GM23338 (cell line): Measurements from ENCODE around the gene DTYMK. TPM values are rescaled to one million over a fixed set of nuclear protein-coding genes. Genes with fewer than 3 reads are reported as not detected.

Experiments used
- ATAC-seq: fragments of 200-7000 bp; cut with Tn5 transposase; 3 replicates; pipeline ENCODE4 v1.9.1; 2020
- DNase-seq: peaks from one replicate; pipeline ENCODE4 v3.0.0-alpha.2; 2015; ENCODE audit warnings: low spot score
- H2AFZ ChIP-seq: fragments of 200-600 bp; sonication (generic); 2 replicates; pipeline ENCODE4 v1.8.0; 2016; ENCODE audit warnings: antibody characterized with exemption, mild to moderate bottlenecking, moderate library complexity
- H3F3A ChIP-seq: fragments of 200-600 bp; sonication (generic); replicated peaks from 2 replicates; pipeline ENCODE4 v1.8.0; 2017; ENCODE audit warnings: antibody characterized with exemption, mixed run types, low read depth
- H3K27ac ChIP-seq: fragments of 200-600 bp; sonication (generic); 2 replicates; pipeline ENCODE4 v1.6.1; 2016; ENCODE audit warnings: low read depth
- H3K27me3 ChIP-seq: fragments of 200-600 bp; sonication (generic); 2 replicates; pipeline ENCODE4 v1.8.0; 2016; ENCODE audit warnings: mild to moderate bottlenecking, mixed run types, moderate library complexity; ENCODE audit not compliant: insufficient read depth
- H3K36me3 ChIP-seq: fragments of 200-600 bp; sonication (generic); 2 replicates; pipeline ENCODE4 v1.8.0; 2016; ENCODE audit warnings: mild to moderate bottlenecking; ENCODE audit not compliant: insufficient read depth
- H3K4me1 ChIP-seq: fragments of 200-600 bp; sonication (generic); 2 replicates; pipeline ENCODE4 v1.8.0; 2016; ENCODE audit warnings: mild to moderate bottlenecking, moderate library complexity; ENCODE audit not compliant: insufficient read depth
- H3K4me2 ChIP-seq: fragments of 200-600 bp; sonication (generic); 2 replicates; pipeline ENCODE4 v1.7.1; 2017; ENCODE audit warnings: mixed run types
- H3K4me3 ChIP-seq: fragments of 200-600 bp; sonication (generic); 2 replicates; pipeline ENCODE4 v1.6.1; 2016; ENCODE audit warnings: mixed run types
- H3K79me2 ChIP-seq: fragments of 200-600 bp; sonication (generic); replicated peaks from 2 replicates; pipeline ENCODE4 v1.8.0; 2017; ENCODE audit warnings: mild to moderate bottlenecking; ENCODE audit not compliant: insufficient read depth
- H3K9me2 ChIP-seq: fragments of 200-600 bp; sonication (generic); 2 replicates; pipeline ENCODE4 v1.8.0; 2017; ENCODE audit not compliant: insufficient read depth
- H4K20me1 ChIP-seq: fragments of 200-600 bp; sonication (generic); replicated peaks from 2 replicates; pipeline ENCODE4 v1.8.0; 2017; ENCODE audit warnings: mild to moderate bottlenecking; ENCODE audit not compliant: insufficient read depth
- H3K27ac Mint-ChIP-seq: 2 replicates; pipeline ENCODE4 v1.8.0; 2020; ENCODE audit warnings: inconsistent platforms, mild to moderate bottlenecking, moderate library complexity, mixed read lengths
- H3K27me3 Mint-ChIP-seq: 3 replicates; pipeline ENCODE4 v1.8.0; 2022; ENCODE audit warnings: low read depth, mild to moderate bottlenecking, moderate library complexity, mixed read lengths, inconsistent platforms; ENCODE audit not compliant: insufficient read depth, poor library complexity
- H3K36me3 Mint-ChIP-seq: 3 replicates; pipeline ENCODE4 v1.8.0; 2021; ENCODE audit warnings: low read depth, mild to moderate bottlenecking, inconsistent platforms, moderate library complexity, mixed read lengths
- H3K4me1 Mint-ChIP-seq: 3 replicates; pipeline ENCODE4 v1.8.0; 2020; ENCODE audit warnings: mild to moderate bottlenecking, inconsistent platforms, mixed read lengths
- H3K4me3 Mint-ChIP-seq: 3 replicates; pipeline ENCODE4 v1.8.0; 2021; ENCODE audit warnings: moderate library complexity, mild to moderate bottlenecking, inconsistent platforms, mixed read lengths
- H3K9me3 Mint-ChIP-seq: 3 replicates; pipeline ENCODE4 v1.8.0; 2020; ENCODE audit warnings: moderate library complexity, mild to moderate bottlenecking, inconsistent platforms, mixed read lengths
- CREB1 ChIP-seq: fragments of 250-450 bp; sonication (Bioruptor Pico); IDR thresholded peaks from 2 replicates; pipeline ENCODE4 v1.5.0; 2020; ENCODE audit warnings: low read depth, mild to moderate bottlenecking, moderate library complexity
- CTCF ChIP-seq, 2 experiments: fragments of 200-600 bp in 1 of 2; sonication (generic) in 1 of 2; conservative IDR thresholded peaks; 2 replicates each; pipeline versions ENCODE4 v1.5.1 to v1.6.1; 2016 to 2017; ENCODE audit warnings: antibody characterized with exemption in 2 of 2, low read depth in 2 of 2, mild to moderate bottlenecking in 2 of 2, moderate library complexity in 1 of 2
- ETS1 ChIP-seq: IDR thresholded peaks from 2 replicates; pipeline ENCODE4 v1.6.1; 2016; ENCODE audit warnings: antibody characterized with exemption
- EZH2 ChIP-seq: fragments of 200-600 bp; sonication (generic); IDR thresholded peaks from one replicate; pipeline ENCODE4 v1.8.0; 2017; ENCODE audit warnings: antibody characterized with exemption, mild to moderate bottlenecking, low read depth; ENCODE audit not compliant: unreplicated experiment
- EZH2phosphoT487 ChIP-seq: fragments of 200-600 bp; sonication (generic); IDR thresholded peaks from one replicate; pipeline ENCODE4 v1.8.1; 2018; ENCODE audit warnings: antibody characterized with exemption; ENCODE audit not compliant: unreplicated experiment
- JUNB ChIP-seq: IDR thresholded peaks from one replicate; pipeline ENCODE4 v1.6.1; 2016; ENCODE audit warnings: antibody characterized with exemption; ENCODE audit not compliant: unreplicated experiment
- NANOG ChIP-seq: IDR thresholded peaks from 2 replicates; pipeline ENCODE4 v1.6.1; 2016; ENCODE audit warnings: antibody characterized with exemption, borderline replicate concordance
- POLR2AphosphoS5 ChIP-seq: IDR thresholded peaks from 2 replicates; pipeline ENCODE4 v1.6.1; 2016; ENCODE audit warnings: antibody characterized with exemption, low read depth
- REST ChIP-seq: IDR thresholded peaks from one replicate; pipeline ENCODE4 v1.6.1; 2018; ENCODE audit warnings: antibody characterized with exemption; ENCODE audit not compliant: unreplicated experiment
- STAT1 ChIP-seq: IDR thresholded peaks from one replicate; pipeline ENCODE4 v1.6.1; 2016; ENCODE audit warnings: antibody characterized with exemption; ENCODE audit not compliant: unreplicated experiment
- ZNF114 ChIP-seq: fragments of 250-450 bp; sonication (Bioruptor Pico); IDR thresholded peaks from 2 replicates; pipeline ENCODE4 v1.5.0; 2020; ENCODE audit warnings: mild to moderate bottlenecking, moderate library complexity
- ZNF331 ChIP-seq: fragments of 250-450 bp; sonication (Bioruptor Pico); IDR thresholded peaks from 2 replicates; pipeline ENCODE4 v1.5.0; 2020; ENCODE audit warnings: low read depth, mild to moderate bottlenecking, moderate library complexity
- polyA plus RNA-seq: library from polyadenylated mRNA; unstranded; fragments of >200 nt; fragmentation: Nextera tagmentation; extraction: Ambion mirVana; gene quantifications from 2 replicates; pipeline ENCODE4 v1.2.1, GENCODE V29; 2016
- total RNA-seq: library from RNA; depleted of rRNA; stranded (reverse); fragments of >200 nt; shearing (Covaris generic); gene quantifications from 2 replicates; pipeline ENCODE4 v1.2.3, GENCODE V29; 2014
- TF ChIP-seq, protein P1 (sequence below): fragments of 250-450 bp; sonication (Bioruptor Pico); IDR thresholded peaks from 2 replicates; pipeline ENCODE4 v1.5.0; 2020; ENCODE audit warnings: mild to moderate bottlenecking, moderate library complexity

Gene DTYMK
- total and polyA plus RNA-seq, 2 experiments from 2014 or later = 55.4 to 65.4 TPM

DNA sequence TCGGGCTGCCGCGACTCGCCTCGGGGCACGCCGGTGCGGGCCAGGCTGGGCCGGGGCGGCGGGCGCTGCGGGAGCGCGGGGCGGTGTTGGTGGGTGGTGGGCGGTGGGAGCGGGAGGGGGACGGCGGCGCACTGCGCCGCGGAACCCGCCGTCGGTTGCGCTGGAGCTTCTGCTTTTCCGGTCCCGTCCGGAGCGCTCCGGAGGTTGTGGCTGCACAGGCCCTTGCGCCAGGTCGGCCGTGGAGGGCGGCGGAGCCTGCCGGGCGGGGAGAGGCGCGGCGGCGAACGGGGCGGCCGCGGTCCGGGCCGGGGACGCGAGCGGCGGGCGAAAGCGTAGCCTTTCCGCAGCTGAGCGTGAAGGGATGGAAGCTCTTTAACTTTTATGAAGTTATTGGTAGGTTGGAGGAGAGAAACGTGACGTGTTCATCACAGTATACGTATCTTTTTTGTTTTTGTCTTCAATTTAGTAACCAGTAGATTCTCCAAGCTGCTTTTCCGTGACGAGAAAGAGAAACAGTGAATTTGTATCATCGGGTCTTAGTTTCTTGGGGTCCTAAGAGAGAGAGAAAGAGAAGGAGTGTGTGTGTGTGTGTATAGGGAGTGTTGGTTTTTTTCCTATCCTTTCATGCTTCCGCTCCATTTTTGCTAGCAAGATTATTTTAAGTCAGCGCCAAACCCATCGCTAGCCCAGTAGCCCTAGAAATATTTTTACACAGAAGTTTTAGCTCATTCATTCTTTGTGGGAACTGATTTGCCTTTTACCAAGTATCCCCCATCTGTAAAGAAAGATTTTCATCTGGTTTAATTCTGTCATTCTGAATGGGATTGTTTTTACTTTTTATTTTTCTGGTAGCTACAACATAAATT, 48.6 kb downstream of the DTYMK start:
- Mint-ChIP-seq H3K27me3 (peaks cover 16% of the 10 kb centered on the region), H3K9me3 (peaks cover 22% of the 10 kb centered on the region), H3K4me3 (peak overlapping the region; percentile 97), H3K36me3 (peaks cover 49% of the 10 kb centered on the region), H3K27ac (peak overlapping the region; percentile 72; the same call in 1 of the 2 replicates), H3K4me1 (peaks cover 36% of the 10 kb centered on the region)
- H3K4me2 ChIP-seq = peak overlapping the region; percentile 97
- H3K27me3 ChIP-seq = no peaks in the 10 kb centered on the region
- peaks cover 21% of the 10 kb centered on the region for H3F3A ChIP-seq
- peak overlapping the region; percentile 98 for H3K4me3 ChIP-seq
- peak; percentile 44; the same call in 2 of the 3 replicates for ATAC-seq
- H3K36me3 ChIP-seq = peaks cover 14% of the 10 kb centered on the region
- DNase-seq = peak; percentile 50
- H3K79me2 ChIP-seq = peaks cover 83% of the 10 kb centered on the region
- peak overlapping the region; percentile 94; the same call in 1 of the 2 replicates for H3K27ac ChIP-seq
- H4K20me1 ChIP-seq = peaks cover 46% of the 10 kb centered on the region
- TF ChIP-seq EZH2phosphoT487 = no peak
- no peak for TF ChIP-seq STAT1
- TF ChIP-seq POLR2AphosphoS5 = no peak
- TF ChIP-seq CREB1 (CRISPR knock-in tag) = no peak
- TF ChIP-seq ETS1 = no peak
- no peak for TF ChIP-seq REST
- no peak for TF ChIP-seq CTCF (conservative IDR thresholded peaks at IDR 0.05; ENCODE audit: low read depth in 2 of 2)
- TF ChIP-seq, protein P1, sequence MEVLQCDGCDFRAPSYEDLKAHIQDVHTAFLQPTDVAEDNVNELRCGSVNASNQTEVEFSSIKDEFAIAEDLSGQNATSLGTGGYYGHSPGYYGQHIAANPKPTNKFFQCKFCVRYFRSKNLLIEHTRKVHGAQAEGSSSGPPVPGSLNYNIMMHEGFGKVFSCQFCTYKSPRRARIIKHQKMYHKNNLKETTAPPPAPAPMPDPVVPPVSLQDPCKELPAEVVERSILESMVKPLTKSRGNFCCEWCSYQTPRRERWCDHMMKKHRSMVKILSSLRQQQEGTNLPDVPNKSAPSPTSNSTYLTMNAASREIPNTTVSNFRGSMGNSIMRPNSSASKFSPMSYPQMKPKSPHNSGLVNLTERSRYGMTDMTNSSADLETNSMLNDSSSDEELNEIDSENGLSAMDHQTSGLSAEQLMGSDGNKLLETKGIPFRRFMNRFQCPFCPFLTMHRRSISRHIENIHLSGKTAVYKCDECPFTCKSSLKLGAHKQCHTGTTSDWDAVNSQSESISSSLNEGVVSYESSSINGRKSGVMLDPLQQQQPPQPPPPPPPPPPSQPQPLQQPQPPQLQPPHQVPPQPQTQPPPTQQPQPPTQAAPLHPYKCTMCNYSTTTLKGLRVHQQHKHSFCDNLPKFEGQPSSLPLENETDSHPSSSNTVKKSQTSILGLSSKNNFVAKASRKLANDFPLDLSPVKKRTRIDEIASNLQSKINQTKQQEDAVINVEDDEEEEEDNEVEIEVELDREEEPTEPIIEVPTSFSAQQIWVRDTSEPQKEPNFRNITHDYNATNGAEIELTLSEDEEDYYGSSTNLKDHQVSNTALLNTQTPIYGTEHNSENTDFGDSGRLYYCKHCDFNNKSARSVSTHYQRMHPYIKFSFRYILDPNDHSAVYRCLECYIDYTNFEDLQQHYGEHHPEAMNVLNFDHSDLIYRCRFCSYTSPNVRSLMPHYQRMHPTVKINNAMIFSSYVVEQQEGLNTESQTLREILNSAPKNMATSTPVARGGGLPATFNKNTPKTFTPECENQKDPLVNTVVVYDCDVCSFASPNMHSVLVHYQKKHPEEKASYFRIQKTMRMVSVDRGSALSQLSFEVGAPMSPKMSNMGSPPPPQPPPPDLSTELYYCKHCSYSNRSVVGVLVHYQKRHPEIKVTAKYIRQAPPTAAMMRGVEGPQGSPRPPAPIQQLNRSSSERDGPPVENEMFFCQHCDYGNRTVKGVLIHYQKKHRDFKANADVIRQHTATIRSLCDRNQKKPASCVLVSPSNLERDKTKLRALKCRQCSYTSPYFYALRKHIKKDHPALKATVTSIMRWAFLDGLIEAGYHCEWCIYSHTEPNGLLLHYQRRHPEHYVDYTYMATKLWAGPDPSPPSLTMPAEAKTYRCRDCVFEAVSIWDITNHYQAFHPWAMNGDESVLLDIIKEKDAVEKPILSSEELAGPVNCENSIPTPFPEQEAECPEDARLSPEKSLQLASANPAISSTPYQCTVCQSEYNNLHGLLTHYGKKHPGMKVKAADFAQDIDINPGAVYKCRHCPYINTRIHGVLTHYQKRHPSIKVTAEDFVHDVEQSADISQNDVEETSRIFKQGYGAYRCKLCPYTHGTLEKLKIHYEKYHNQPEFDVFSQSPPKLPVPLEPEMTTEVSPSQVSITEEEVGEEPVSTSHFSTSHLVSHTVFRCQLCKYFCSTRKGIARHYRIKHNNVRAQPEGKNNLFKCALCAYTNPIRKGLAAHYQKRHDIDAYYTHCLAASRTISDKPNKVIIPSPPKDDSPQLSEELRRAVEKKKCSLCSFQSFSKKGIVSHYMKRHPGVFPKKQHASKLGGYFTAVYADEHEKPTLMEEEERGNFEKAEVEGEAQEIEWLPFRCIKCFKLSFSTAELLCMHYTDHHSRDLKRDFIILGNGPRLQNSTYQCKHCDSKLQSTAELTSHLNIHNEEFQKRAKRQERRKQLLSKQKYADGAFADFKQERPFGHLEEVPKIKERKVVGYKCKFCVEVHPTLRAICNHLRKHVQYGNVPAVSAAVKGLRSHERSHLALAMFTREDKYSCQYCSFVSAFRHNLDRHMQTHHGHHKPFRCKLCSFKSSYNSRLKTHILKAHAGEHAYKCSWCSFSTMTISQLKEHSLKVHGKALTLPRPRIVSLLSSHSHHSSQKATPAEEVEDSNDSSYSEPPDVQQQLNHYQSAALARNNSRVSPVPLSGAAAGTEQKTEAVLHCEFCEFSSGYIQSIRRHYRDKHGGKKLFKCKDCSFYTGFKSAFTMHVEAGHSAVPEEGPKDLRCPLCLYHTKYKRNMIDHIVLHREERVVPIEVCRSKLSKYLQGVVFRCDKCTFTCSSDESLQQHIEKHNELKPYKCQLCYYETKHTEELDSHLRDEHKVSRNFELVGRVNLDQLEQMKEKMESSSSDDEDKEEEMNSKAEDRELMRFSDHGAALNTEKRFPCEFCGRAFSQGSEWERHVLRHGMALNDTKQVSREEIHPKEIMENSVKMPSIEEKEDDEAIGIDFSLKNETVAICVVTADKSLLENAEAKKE (CRISPR knock-in tag) = no peak
- no peak for TF ChIP-seq ZNF331
- TF ChIP-seq JUNB = no peak
- no peak for TF ChIP-seq EZH2
- TF ChIP-seq ZNF114 (CRISPR knock-in tag) = no peak
- no peak for TF ChIP-seq NANOG
- no peaks in the 10 kb centered on the region for H3K9me2 ChIP-seq
- peaks cover 25% of the 10 kb centered on the region for H3K4me1 ChIP-seq
- H2AFZ ChIP-seq = no peak overlapping the region
